Fibroblast of pulmonary artery (primary cell): Measurements from ENCODE around the gene TGM1.

Source experiments
- DNase-seq: peaks from one replicate; pipeline ENCODE4 v3.0.0-alpha.2; 2010; ENCODE audit warnings: low read depth
- H3K4me3 ChIP-seq: replicated peaks from 2 replicates; pipeline ENCODE4 v1.5.1; 2011; ENCODE audit warnings: low read depth, mild to moderate bottlenecking, control low read depth, low read length, moderate library complexity
- CTCF ChIP-seq: IDR thresholded peaks from 2 replicates; pipeline ENCODE4 v1.5.1; 2011; ENCODE audit warnings: mild to moderate bottlenecking, control low read depth, low read length, inconsistent platforms; ENCODE audit errors: missing control alignments

Gene TGM1

GRCh38 chr14:24238123-24238522 is 24.9 kb downstream of the TGM1 start:
- no peak overlapping the region for H3K4me3 ChIP-seq
- DNase-seq, result no peak

GRCh38 chr14:24237463-24237955 is 25.5 kb downstream of the TGM1 start:
- no peak overlapping the region for H3K4me3 ChIP-seq
- no peak for DNase-seq
- no peak for TF ChIP-seq CTCF

More at GRCh38 chr14:24238123-24238522, 24.9 kb downstream of the TGM1 start:
- TF ChIP-seq CTCF, result no peak

GRCh38 chr14:24236689-24237462 is 26.1 kb downstream of the TGM1 start:
- H3K4me3 ChIP-seq, result no peak overlapping the region
- no peak for TF ChIP-seq CTCF
- no peak for DNase-seq

GRCh38 chr14:24235804-24236688 is 26.9 kb downstream of the TGM1 start:
- no peak overlapping the region for H3K4me3 ChIP-seq
- no peak for TF ChIP-seq CTCF
- DNase-seq, result no peak

GRCh38 chr14:24234095-24235005 is 28.6 kb downstream of the TGM1 start:
- TF ChIP-seq CTCF, result no peak
- DNase-seq, result no peak

GRCh38 chr14:24233538-24233866 is 29.5 kb downstream of the TGM1 start:
- TF ChIP-seq CTCF, result no peak
- no peak for DNase-seq
- peak overlapping the region; percentile 93 for H3K4me3 ChIP-seq

More at GRCh38 chr14:24234095-24235005, 28.6 kb downstream of the TGM1 start:
- no peak overlapping the region for H3K4me3 ChIP-seq
